Spinal cord (tissue), 10 donors: ENCODE measurements around the gene RPL22L1. TPM values are rescaled to one million over a fixed set of nuclear protein-coding genes. Genes with fewer than 3 reads are reported as not detected.
"Not testable (repeated sequence)": the region's sequence is repeated elsewhere in the genome, so short reads cannot be mapped to it uniquely, and the experiment has no call there.

ENCODE experiments used
- DNase-seq, 6 donors: peaks; one replicate each; pipeline versions ENCODE4 v3.0.0 to v3.0.0-alpha.2; 2013 to 2015; ENCODE audit warnings: low spot score in 6 of 6, low read depth in 4 of 6
- H3K27ac ChIP-seq: one replicate; pipeline ENCODE4 v1.5.1; 2013; ENCODE audit warnings: low read depth, low read length, control low read depth
- H3K27me3 ChIP-seq: one replicate; pipeline ENCODE4 v1.6.1; 2013; ENCODE audit warnings: low read length; ENCODE audit not compliant: control insufficient read depth, insufficient read depth
- H3K36me3 ChIP-seq: one replicate; pipeline ENCODE4 v1.6.1; 2013; ENCODE audit warnings: low read length; ENCODE audit not compliant: control insufficient read depth, insufficient read depth
- H3K4me1 ChIP-seq: one replicate; pipeline ENCODE4 v1.6.1; 2013; ENCODE audit warnings: low read length; ENCODE audit not compliant: control insufficient read depth, insufficient read depth
- H3K4me3 ChIP-seq: one replicate; pipeline ENCODE4 v1.5.1; 2013; ENCODE audit warnings: low read depth, low read length, control low read depth
- H3K9me3 ChIP-seq: one replicate; pipeline ENCODE4 v1.6.1; 2013; ENCODE audit warnings: low read length; ENCODE audit not compliant: control insufficient read depth, insufficient read depth
- WGBS: methylation state at CpG from one replicate; pipeline ENCODE4 v1.1.5; 2013; ENCODE audit warnings: missing lambda C conversion rate; ENCODE audit not compliant: insufficient coverage; 5-methylcytosine and 5-hydroxymethylcytosine counted together
- polyA plus RNA-seq, 2 donors: library from polyadenylated mRNA; unstranded; fragments of 120-200 nt; gene quantifications; one replicate each; pipeline ENCODE4 v1.2.1, GENCODE V29; 2013; ENCODE audit not compliant: insufficient read length in 2 of 2
- total RNA-seq, 2 donors: library from RNA; depleted of rRNA in 1 of 2; stranded (reverse); fragments of 120-200 nt in 1 of 2; fragments of >200 nt in 1 of 2; gene quantifications; one replicate each; pipeline versions ENCODE4 v1.2.3 to v1.2.4, GENCODE V29; 2013 to 2014
- donor health status: healthy.

Gene RPL22L1
- total and polyA plus RNA-seq, 4 donors, result 25.0 to 98.2 (median 29.7) TPM

- peaks cover 7% of the 10 kb centered on the region for H3K9me3 ChIP-seq
- H3K27me3 ChIP-seq, result no peaks in the 10 kb centered on the region
- peaks cover 12% of the 10 kb centered on the region for H3K4me1 ChIP-seq
- no peaks in the 10 kb centered on the region for H3K36me3 ChIP-seq
- 0% methylated on average over 28 of the region's 33 CpGs for WGBS
- H3K4me3 ChIP-seq, result peak overlapping the region; percentile 74
- DNase-seq, result peak in 4 of 6 donors; percentile 1 to 41 (median 18)
- no peak overlapping the region for H3K27ac ChIP-seq
Observed at GRCh38 chr3:170907637-170908234, 37.7 kb upstream of the RPL22L1 start.

GRCh38 chr3:170905862-170906261 lies 35.9 kb upstream of the RPL22L1 start:
- no peak overlapping the region for H3K27ac ChIP-seq
- WGBS, result no CpG with 5 or more reads among the region's 2 CpGs
- H3K36me3 ChIP-seq, result no peaks in the 10 kb centered on the region
- H3K27me3 ChIP-seq, result no peaks in the 10 kb centered on the region
- peaks cover 12% of the 10 kb centered on the region for H3K4me1 ChIP-seq
- H3K4me3 ChIP-seq, result no peak overlapping the region
- DNase-seq, result no peak
- peaks cover 7% of the 10 kb centered on the region for H3K9me3 ChIP-seq

DNA sequence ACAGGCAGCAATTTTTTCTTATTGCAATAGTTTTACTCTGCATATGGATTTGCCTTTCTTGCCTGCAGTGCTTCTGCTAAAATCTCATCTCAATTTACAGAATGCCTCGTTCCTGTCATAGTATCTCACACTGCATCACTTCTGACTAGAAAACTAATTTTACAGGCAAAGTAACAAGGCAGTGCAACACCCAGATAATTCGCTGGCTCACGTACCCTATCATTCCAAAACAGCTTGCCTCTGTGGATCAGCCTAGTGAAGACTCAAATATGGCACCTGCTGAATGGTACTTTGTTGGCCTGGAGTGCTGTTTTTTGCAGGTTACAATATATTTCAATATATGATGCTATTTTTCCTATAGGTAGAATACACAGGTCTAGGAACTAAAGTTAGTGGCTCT lies 33.1 kb upstream of the RPL22L1 start:
- no peak overlapping the region for H3K4me3 ChIP-seq
- no peaks in the 10 kb centered on the region for H3K9me3 ChIP-seq
- peaks cover 4% of the 10 kb centered on the region for H3K4me1 ChIP-seq
- 92% methylated on average over 1 of the region's 3 CpGs for WGBS
- H3K27ac ChIP-seq, result no peak overlapping the region
- H3K36me3 ChIP-seq, result no peaks in the 10 kb centered on the region
- H3K27me3 ChIP-seq, result no peaks in the 10 kb centered on the region
- DNase-seq, result no peak

DNA sequence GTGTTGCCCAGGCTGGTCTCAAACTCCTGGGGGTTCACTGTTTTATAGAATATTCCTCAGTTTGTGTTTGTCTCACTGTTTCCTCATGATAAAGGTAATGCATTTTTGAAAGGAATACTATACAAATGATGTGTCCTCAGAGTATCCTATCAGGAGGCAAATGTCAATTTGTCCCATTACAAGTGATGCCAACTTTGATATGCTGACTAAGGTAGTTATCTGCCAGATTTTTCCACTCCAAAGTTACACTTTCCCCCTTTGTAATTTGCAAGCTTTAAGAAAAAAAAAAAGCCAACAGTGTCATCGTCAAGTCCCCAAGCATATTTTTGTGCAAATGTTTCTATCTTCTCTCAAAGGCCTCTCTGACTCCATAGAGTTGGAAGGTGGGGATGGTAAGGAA lies 29.5 kb upstream of the RPL22L1 start:
- Histone ChIP-seq H3K27me3 (no peaks in the 10 kb centered on the region), H3K36me3 (no peaks in the 10 kb centered on the region), H3K9me3 (no peaks in the 10 kb centered on the region), H3K4me1 (no peaks in the 10 kb centered on the region), H3K4me3 (no peak overlapping the region), H3K27ac (no peak overlapping the region)
- no peak for DNase-seq
- no CpG with 5 or more reads among the region's 1 CpG for WGBS

GRCh38 chr3:170897978-170898377 lies 28.0 kb upstream of the RPL22L1 start:
- Histone ChIP-seq H3K27me3 (no peaks in the 10 kb centered on the region), H3K27ac (no peak overlapping the region), H3K36me3 (no peaks in the 10 kb centered on the region), H3K9me3 (no peaks in the 10 kb centered on the region), H3K4me3 (no peak overlapping the region), H3K4me1 (no peaks in the 10 kb centered on the region)
- no peak for DNase-seq
- WGBS, result 100% methylated on average over 1 of the region's 2 CpGs

DNA sequence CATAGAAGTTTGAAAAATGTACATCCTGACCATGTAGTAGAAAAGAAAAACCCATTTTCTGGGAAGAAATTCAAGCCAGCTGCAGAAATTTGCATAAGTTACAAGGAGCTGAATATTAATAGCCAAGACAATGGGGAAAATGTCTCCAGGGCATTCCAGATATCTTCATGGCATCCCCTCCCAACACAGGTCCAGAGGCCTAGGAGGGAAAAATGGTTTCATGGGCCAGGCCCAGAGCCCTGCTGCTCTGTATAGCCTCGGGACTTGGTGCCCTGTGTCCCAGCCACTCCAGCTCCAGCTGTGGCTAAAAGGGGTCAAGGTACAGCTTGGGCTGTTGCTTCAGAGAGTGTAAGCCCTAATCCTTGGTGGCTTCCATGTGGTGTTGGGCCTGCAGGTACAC lies 27.2 kb upstream of the RPL22L1 start:
- H3K9me3 ChIP-seq, H3K4me1 ChIP-seq, H3K4me3 ChIP-seq, DNase-seq, H3K27me3 ChIP-seq, H3K36me3 ChIP-seq, H3K27ac ChIP-seq: not testable (repeated sequence)
- WGBS, result 100% methylated on average over 1 of the region's 1 CpG

DNA sequence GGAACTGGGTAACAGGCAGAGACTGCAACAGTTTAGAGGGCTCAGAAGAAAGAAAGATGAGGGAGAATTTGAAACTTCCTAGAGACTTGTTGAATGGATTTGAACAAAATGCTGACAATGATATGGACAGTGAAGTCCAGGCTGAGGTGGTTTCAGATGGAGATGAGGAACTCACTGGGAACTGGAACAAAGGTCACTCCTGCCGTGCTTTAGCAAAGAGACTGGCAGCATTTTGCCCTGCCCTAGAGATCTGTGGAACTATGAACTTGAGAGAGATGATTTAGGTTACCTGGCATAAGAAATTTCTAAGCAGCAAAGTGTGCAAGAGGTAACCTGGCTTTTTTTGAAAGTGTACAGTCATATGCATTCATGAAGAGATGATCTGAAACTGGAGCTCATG lies 26.8 kb upstream of the RPL22L1 start:
- 93% methylated on average over 1 of the region's 1 CpG for WGBS
- H3K4me1 ChIP-seq, result no peaks in the 10 kb centered on the region
- no peaks in the 10 kb centered on the region for H3K9me3 ChIP-seq
- no peak overlapping the region for H3K27ac ChIP-seq
- no peak overlapping the region for H3K4me3 ChIP-seq
- no peaks in the 10 kb centered on the region for H3K27me3 ChIP-seq
- no peaks in the 10 kb centered on the region for H3K36me3 ChIP-seq
- DNase-seq, result no peak

DNA sequence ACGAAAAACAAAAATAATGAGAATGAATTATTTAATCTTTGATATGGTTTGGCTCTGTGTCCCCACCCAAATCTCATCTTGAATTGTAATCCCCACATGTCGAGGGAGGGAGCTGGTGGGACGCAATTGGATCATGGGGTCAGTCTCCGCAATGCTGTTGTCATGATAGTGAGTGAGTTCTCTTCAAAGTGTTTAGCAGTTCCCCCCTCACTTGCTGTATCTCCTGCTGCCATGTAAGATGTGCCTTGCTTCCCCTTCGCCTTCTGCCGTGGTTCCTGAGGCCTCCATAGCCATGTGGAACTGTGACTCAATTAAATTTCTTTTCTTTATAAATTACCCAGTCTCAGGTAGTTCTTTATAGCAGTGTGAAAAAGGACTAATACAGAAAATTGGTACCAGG lies 26.3 kb upstream of the RPL22L1 start:
- WGBS, result no CpG with 5 or more reads among the region's 6 CpGs
- H3K36me3 ChIP-seq, H3K4me3 ChIP-seq, DNase-seq, H3K27me3 ChIP-seq, H3K9me3 ChIP-seq, H3K4me1 ChIP-seq, H3K27ac ChIP-seq: not testable (repeated sequence)

GRCh38 chr3:170893895-170894294 lies 23.9 kb upstream of the RPL22L1 start:
- H3K27me3 ChIP-seq, result no peaks in the 10 kb centered on the region
- H3K4me1 ChIP-seq, result no peaks in the 10 kb centered on the region
- H3K4me3 ChIP-seq, result no peak overlapping the region
- WGBS, result 100% methylated on average over 5 of the region's 8 CpGs
- H3K9me3 ChIP-seq, result no peaks in the 10 kb centered on the region
- DNase-seq, result no peak
- no peaks in the 10 kb centered on the region for H3K36me3 ChIP-seq
- H3K27ac ChIP-seq, result no peak overlapping the region

DNA sequence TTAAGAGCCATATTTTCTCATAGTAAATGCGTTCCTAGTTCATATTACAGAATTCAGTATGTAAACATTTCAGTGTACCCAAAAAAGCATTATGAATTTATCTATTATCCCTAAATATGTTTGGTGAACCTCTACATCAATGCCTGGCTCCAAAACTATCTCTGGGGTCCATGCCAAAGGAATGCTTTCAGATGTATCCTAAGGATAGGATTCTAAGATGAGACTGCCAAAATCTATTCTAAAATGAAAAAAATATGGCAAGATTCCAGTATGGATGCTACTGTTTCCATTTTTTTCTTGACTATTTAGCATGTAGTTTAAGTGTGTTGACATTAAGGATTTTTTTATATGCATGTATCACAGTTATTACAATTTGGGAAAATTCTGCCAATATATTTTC lies 19.6 kb upstream of the RPL22L1 start:
- Histone ChIP-seq H3K9me3 (no peaks in the 10 kb centered on the region), H3K4me1 (no peaks in the 10 kb centered on the region), H3K27ac (no peak overlapping the region), H3K36me3 (no peaks in the 10 kb centered on the region), H3K27me3 (no peaks in the 10 kb centered on the region), H3K4me3 (no peak overlapping the region)
- no CpG with 5 or more reads among the region's 1 CpG for WGBS
- peak in 2 of 6 donors; percentile 17 to 83 for DNase-seq
